PFSK-1 (cell line): ENCODE measurements around the gene RYR3.

ENCODE experiments used
- POLR2AphosphoS5 ChIP-seq: IDR thresholded peaks from 2 replicates; pipeline ENCODE4 v1.6.1; 2012; ENCODE audit warnings: low read depth, mild to moderate bottlenecking, control low read depth, low read length, moderate library complexity
- SIN3A ChIP-seq: IDR thresholded peaks from 2 replicates; pipeline ENCODE4 v1.6.1; 2012; ENCODE audit warnings: mild to moderate bottlenecking, low read length, moderate library complexity, borderline replicate concordance; ENCODE audit not compliant: insufficient read depth
- TAF1 ChIP-seq: IDR thresholded peaks from 2 replicates; pipeline ENCODE4 v1.6.1; 2012; ENCODE audit warnings: low read length, control low read depth, borderline replicate concordance; ENCODE audit not compliant: insufficient read depth
- TF ChIP-seq, protein P1 (sequence below), 2 experiments: IDR thresholded peaks; 2 replicates each; pipeline versions ENCODE4 v1.6.1 to v1.8.0; 2011 to 2012; ENCODE audit warnings: low read depth in 2 of 2, low read length in 2 of 2, control low read depth in 1 of 2, inconsistent platforms in 1 of 2, mild to moderate bottlenecking in 1 of 2, moderate library complexity in 1 of 2; ENCODE audit not compliant: insufficient read depth in 1 of 2

DNA sequence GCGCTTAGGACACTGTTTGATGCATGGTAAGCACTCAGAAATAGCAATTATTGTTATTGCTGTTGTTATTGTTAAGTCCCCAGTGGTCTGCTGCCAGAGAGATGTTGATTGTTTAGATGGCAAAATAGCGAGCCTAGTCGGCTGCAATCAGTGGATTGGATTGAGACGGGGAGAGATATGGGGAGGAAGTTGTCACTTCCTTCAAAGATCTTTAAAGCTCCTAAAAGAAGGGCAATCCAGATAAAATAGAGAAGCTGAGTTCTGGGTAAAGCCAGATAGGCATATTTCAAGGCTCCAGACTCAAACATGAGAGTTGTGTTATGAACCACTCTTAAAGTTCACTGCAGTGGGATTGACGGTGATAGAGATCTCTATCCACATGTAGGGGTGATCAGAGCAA lies 64.5 kb downstream of the RYR3 start:
- TF ChIP-seq, protein P1, sequence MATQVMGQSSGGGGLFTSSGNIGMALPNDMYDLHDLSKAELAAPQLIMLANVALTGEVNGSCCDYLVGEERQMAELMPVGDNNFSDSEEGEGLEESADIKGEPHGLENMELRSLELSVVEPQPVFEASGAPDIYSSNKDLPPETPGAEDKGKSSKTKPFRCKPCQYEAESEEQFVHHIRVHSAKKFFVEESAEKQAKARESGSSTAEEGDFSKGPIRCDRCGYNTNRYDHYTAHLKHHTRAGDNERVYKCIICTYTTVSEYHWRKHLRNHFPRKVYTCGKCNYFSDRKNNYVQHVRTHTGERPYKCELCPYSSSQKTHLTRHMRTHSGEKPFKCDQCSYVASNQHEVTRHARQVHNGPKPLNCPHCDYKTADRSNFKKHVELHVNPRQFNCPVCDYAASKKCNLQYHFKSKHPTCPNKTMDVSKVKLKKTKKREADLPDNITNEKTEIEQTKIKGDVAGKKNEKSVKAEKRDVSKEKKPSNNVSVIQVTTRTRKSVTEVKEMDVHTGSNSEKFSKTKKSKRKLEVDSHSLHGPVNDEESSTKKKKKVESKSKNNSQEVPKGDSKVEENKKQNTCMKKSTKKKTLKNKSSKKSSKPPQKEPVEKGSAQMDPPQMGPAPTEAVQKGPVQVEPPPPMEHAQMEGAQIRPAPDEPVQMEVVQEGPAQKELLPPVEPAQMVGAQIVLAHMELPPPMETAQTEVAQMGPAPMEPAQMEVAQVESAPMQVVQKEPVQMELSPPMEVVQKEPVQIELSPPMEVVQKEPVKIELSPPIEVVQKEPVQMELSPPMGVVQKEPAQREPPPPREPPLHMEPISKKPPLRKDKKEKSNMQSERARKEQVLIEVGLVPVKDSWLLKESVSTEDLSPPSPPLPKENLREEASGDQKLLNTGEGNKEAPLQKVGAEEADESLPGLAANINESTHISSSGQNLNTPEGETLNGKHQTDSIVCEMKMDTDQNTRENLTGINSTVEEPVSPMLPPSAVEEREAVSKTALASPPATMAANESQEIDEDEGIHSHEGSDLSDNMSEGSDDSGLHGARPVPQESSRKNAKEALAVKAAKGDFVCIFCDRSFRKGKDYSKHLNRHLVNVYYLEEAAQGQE (IDR thresholded peaks at IDR 0.05; ENCODE audit: insufficient read depth in 1 of 2, low read depth in 2 of 2, low read length in 2 of 2) = no peak
- no peak for TF ChIP-seq TAF1
- TF ChIP-seq POLR2AphosphoS5 = no peak
- no peak for TF ChIP-seq SIN3A
